HG02763 (cell line): ENCODE results near the gene GABRG3.

ENCODE experiments used
- ATAC-seq: cut with Tn5 transposase; IDR thresholded peaks from one replicate; pipeline ENCODE4 v1.9.1; 2021; ENCODE audit warnings: mild to moderate bottlenecking, moderate library complexity; ENCODE audit not compliant: unreplicated experiment

The GABRG3 gene

GRCh38 chr15:27059610-27060202, 88.7 kb downstream of the GABRG3 start:
- no peak for ATAC-seq

- ATAC-seq, result no peak
These were observed 90.8 kb downstream of the GABRG3 start for GRCh38 chr15:27061739-27062138.

DNA sequence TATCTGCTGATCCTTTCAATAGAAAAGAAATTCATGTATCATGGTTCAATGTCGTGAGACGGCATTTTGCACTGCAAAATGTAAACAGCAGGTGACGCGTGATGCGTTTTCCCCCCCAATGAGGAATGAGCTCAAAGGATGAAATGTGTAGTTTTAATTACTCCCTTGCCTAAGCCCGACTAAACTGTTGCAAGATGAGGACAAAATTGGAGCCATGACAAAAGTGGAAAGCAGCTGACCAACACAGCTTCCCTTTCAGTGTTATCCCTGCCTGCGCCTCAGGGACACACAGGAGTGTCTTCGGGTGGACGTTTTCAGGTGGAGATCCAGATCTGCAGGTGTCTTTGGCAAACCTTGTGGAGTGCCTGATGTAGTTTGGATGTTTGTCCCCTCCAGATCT, 92.0 kb downstream of the GABRG3 start:
- no peak for ATAC-seq

DNA sequence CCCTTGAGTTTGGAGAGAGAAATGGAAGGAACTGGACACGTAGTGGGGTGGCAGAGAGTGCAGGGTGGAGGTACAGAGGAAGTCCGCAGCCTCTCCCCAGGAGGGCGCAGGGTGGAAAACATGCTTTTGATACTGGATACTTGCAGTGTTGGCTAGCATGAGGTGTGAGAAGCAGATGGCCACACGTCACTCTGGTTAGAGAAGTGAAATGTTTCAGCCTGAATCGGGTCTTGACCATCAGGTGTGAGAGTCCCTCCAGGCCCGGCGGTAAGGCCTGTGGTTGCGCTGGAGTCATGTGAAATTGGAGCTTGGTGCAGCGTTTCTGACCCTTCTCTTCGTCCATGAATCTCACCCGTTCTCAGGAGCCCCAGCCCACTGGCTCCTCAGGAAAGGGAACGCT, 93.1 kb downstream of the GABRG3 start:
- no peak for ATAC-seq

DNA sequence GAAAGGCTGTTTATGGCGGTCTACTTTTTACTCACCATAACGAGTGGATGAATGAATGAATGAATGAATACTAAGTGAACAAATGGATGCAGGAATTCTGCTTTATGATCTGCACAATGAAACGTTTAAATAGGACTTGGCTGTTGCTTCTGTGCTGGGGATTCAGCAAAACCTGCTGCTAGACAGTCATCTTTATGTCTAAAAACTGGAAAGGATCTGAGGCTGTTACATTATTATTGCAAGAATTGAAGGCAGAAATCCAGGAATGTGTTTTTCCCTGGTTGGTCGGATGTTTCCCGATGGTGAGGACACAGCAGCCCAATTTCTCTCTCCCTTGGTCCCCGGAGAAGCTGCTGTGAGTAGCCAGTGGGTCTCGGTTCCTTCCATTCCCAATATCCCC, 94.2 kb downstream of the GABRG3 start:
- ATAC-seq, result no peak

DNA sequence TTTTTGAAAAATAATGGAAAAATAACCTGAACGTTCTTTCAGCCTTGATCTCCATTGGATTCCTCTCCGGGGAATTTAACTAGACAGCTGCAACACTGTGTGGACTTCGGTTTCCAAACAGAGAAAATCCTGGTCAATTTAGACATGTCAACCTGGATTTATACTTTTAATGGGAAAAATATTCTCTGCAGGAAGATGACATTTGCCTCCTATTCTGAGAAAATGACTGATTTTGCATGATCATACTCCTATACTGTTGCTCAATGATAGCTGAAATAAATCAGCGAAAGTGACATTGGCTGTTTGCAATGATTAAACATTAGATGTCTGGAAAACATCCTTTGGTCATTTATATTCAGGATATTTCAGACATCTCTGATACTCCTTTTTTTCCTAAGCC, 94.8 kb downstream of the GABRG3 start:
- no peak for ATAC-seq

- no peak for ATAC-seq
These were observed 95.5 kb downstream of the GABRG3 start for GRCh38 chr15:27066446-27066845.

- ATAC-seq, result no peak
These were observed 96.2 kb downstream of the GABRG3 start for GRCh38 chr15:27067175-27067574.

- ATAC-seq, result no peak
These were observed 99.9 kb downstream of the GABRG3 start for GRCh38 chr15:27070841-27071240.

DNA sequence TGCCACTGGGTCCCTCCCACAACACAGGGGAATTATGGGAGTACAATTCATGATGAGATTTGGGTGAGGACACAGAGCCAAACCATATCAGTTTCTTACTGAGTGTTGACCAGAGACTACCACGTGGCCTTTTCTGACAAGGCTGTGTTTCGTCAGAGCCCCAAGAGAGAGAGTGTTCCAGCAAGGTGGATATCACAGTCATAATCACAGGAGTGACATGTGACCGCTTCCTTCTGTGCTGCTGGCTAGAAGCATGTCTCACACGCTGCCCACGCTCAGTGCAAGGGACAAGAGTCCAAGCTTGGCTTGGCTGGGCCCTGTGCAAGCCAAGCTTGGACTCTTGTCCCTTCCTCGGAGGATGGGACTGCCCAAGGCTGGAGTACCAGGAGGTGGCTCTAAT, 103.2 kb downstream of the GABRG3 start:
- ATAC-seq, result no peak

DNA sequence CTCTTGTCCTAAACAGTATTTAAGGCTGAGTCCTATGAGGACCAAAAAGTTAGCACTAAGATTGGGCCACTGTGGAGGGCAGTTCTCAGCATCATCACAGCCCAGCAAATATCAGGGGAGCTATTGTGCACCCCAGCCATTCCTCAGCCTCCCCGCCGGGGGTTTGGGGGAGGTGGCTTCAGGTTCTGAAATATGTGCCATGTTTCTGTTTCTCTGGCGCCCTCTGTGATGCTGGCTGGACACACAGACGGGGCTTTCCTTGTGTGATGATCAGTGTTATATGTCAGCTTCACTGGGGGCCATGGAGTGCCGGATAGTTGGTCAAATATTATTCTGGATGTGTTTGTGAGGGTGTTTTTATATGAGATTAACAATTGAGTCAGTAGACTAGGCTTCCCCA, 106.8 kb downstream of the GABRG3 start:
- ATAC-seq, result no peak

DNA sequence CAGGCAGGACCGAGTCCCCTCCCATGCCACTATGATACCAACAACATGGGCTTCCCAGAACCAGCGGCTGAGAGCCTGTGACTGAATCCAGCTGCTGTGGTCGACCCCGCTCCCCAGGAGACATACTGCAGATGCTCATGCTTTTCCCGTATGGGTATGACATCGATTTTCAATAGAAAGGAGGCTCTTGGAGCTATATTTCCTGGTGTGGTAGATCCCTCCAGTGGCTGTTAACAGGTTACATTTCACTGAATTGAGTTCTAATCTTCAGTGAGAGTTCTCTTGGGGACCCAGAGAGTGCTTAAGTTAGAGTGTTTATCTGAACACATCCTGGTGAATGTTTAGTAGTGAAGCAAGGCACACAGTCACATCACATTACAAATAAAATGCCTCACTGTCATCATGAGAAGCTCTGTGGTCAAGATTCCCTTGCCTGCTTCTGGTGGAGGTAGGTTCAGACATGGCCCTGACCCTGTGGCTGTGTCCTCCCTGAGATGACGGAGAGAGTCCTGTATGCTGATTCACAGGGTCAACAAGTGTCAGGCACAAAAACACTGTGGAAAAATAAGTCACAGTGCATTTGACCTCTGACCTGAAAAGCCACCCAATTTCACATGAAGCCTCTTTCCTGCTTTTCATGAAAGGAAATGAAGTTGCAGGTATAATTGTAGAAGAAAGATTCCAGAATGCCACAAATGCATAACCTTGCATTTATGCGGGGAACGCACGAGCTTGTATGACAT, 110.9 kb downstream of the GABRG3 start:
- no peak for ATAC-seq

DNA sequence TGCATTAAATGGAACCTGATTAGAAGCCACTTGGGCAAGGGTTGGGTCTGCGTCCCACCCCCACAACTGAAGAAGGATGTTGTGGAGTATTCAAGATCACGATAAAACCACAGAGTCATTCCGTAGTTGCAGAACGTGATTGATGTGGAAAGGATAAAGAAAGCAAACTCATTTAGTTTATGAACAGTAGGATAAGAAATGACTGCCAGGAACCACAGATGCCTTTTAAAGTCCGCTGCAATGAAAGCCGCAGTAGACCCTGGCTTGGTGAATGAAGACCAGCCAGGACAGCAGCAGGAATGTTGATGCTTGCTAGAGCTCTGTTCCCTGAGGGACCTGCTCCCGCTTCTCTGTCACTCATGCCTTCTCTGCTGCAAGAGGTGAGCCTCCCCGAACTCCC, 111.5 kb downstream of the GABRG3 start:
- ATAC-seq, result no peak

- no peak for ATAC-seq
These were observed 113.9 kb downstream of the GABRG3 start for GRCh38 chr15:27084844-27085243.

DNA sequence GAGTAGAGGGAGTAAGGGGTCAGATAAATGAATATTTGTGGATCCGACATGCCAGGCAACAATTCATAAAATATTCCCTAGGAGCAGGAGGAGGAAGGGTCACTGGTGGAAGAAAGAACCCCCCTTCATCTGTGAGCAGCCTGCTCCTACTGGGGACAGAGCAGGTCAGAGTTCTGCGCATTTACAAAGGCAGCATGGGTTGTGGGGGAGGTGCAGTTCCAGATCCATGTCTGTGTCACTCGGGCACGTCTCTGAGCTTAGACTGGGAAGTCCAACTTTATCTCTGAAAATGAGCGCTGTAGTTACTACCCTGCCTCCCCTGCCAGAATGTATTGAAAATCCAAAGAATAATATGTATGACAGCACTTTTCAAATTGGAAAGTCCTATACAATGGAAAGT, 115.2 kb downstream of the GABRG3 start:
- ATAC-seq, result no peak

DNA sequence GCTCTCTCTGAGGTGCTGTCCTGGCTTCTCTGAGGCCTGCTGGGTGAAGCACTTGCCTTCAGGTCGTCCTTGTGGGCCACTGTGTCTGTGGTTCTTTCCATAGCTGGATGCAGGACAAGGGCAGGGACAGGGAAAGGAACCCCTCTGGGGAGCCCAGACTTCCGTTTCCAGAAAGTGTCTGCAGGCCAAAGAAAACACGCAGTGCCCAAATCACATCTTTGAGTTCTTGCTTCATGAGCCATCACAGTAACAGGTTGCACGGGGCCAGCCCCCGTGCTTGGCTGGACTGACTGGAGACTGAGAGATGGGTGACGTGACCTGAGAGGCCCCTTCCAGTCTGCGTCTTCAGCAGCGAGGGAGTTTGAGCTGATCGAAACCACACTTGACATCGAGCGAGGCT, 115.8 kb downstream of the GABRG3 start:
- ATAC-seq, result no peak

DNA sequence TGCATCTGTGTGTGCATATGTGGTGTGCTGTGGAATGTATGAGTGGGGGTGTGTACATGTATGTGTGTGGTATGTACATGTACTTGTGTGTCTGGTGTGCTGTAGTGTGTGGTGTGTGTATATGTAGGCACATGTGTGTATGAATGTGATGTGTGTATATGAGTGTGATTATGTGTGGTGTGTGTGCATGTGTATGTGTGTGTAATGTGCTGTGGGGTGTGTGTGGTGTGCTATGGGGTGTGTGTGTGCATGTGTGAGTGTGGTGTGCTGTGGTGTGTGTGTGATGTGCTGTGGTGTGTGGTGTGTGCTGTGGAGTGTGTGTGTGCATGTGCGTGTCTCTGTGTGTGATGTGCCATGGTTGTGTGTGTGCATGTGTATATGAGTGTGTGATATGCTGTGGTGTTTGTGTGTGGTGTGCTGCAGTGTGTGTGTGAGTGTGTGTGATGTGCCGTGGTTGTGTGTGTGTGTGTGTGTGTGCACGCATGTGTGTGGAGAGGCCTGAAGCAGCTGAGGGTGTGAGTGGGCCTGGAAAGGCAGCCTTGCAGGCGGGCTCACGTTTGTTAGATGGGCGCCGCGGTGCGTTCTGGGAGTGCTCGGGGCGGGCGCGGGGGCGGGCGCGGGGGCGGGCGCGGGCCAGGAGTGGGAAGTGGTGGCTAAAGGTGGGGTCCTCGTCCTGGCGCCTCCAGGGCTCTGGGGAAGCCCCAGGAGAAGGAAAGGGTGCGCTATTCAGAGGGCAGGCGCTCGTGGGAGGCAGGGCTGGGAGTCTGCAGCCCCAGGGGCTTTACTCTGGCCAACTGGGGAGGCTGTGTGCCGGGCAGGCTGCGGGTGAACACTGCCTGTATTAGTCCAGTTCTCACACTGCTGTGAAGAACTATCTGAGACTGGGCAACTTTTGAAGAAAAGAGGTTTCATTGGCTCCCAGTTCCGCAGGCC, 116.9 kb downstream of the GABRG3 start:
- ATAC-seq, result no peak

DNA sequence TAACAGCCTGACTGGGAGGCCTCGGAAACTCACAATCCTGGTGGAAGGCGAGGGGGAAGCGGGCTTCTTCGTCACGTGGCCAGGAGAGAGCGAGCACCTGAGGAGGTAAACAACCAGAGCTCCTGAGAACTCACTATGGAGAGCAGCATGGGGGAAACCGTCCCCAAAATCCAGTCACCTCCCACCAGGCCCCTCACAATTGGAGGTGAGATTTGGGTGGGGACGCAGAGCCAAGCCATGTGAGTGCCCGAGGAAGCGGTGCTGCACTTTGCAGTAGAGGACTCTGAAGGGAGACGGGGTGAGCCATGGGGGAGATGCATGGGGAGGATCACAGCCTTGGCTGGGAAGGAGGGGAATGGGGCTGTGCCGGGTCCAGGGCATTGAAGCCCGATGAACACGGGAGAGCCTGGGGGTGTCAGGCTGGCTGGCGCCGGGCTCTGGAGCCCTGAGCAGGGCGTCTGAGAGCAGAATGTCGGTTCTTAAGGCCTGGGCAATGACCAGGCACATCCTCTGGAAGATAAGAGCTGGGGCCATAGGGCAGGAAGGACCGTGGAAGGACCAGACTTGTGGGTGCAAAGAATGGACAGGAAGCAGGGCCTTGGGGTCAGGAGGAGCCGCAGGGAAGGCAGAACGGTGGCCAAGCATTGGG, 117.7 kb downstream of the GABRG3 start:
- ATAC-seq, result no peak

DNA sequence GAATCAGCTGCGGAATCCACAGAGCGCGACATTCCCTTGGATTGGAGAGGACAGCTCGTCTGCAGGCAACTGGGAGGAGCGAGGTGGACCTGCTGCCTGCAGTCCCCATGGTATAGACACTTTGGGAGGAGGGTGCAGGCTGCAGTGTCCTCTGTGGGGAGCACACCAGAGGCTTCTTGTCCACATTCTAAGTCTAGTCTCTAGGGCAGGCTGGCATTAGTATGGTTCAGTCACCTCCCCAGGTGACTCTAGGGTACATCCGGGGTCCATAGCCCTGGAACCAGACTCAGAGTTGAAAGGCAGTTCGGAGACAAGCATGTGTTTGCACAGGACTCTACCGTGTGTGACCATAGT, 118.2 kb downstream of the GABRG3 start:
- no peak for ATAC-seq

GRCh38 chr15:27089676-27090075, 118.7 kb downstream of the GABRG3 start:
- ATAC-seq, result no peak

DNA sequence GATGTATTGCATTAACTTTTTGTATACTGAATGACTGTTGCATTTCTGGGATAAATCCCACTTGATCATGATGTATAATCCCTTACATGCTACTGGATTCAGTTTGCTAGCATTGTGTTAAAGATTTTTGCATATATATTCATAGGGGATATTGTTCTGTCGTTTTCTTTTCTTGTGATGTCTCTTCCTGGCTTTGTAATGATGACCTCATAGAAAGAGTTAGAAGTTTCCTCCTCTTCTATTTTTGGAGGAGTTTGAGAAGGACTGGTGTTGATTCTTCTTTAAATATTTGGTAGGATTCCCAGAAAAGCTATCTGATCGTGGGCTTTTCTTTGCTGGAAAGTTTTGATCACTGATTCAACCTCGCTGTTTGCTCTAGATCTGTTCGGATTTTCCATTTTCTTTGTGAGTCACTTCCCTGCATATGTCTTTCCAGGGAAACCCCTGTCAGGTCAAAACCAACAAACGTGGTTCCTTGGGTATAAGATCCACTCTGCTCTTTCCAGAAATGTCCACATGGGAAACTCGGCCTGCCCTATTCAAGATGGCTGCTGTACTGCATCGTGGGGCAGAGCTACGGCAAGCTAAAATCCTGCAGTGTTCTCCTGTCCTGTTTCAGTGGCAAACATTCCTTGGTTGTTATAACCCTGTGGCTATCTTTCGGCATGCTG, 120.4 kb downstream of the GABRG3 start:
- ATAC-seq, result no peak
